Endothelial cell of umbilical vein (primary cell): Measurements from ENCODE around the gene TMEM130. TPM values are rescaled to one million over a fixed set of nuclear protein-coding genes. Genes with fewer than 3 reads are reported as not detected.

Experiments
- BruUV-seq: library from RNA; stranded (reverse); fragments of 400-500 nt; replicated peaks from 2 replicates; lab custom pipeline; 2021; lab: Mats Ljungman, UMichigan
- CTCF ChIA-PET: fragments of 300-600, 350-600 bp; sonication (Branson Sonifier 250); formaldehyde crosslinking; loops from one replicate; lab custom pipeline; 2021; ENCODE audit warnings: antibody characterized with exemption, inconsistent platforms; lab: Charles Lee
- POLR2A ChIA-PET: fragments of 300-600, 350-600 bp; sonication (Branson Sonifier 250); formaldehyde crosslinking; loops from one replicate; lab custom pipeline; 2021; ENCODE audit warnings: antibody characterized with exemption, inconsistent platforms; lab: Charles Lee
- DNase-seq: peaks from one replicate; pipeline ENCODE4 v3.0.0-alpha.2; 2011; ENCODE audit warnings: low read depth, low spot score
- FAIRE-seq: peaks from 2 replicates; lab custom pipeline; 2011; peaks lifted over from hg19 to GRCh38; lab: Jason Lieb, UNC
- H2AFZ ChIP-seq: 2 replicates; pipeline ENCODE4 v1.6.0; 2012; ENCODE audit warnings: low read depth, low read length, control low read depth, inconsistent platforms
- H3K27ac ChIP-seq: 2 replicates; pipeline ENCODE4 v1.5.1; 2011; ENCODE audit warnings: low read depth, mild to moderate bottlenecking, control low read depth, low read length, moderate library complexity; ENCODE audit not compliant: insufficient read depth
- H3K27me3 ChIP-seq, 2 experiments: 2 replicates each; pipeline versions ENCODE4 v1.6.0 to v1.6.1; 2011; ENCODE audit warnings: low read length in 2 of 2, mixed read lengths in 1 of 2; ENCODE audit not compliant: control insufficient read depth in 2 of 2, insufficient read depth in 2 of 2
- H3K36me3 ChIP-seq, 2 experiments: 2 replicates in 1 of 2; 3 replicates in 1 of 2; pipeline ENCODE4 v1.5.1; 2011; ENCODE audit warnings: low read length in 2 of 2, mild to moderate bottlenecking in 1 of 2, moderate library complexity in 1 of 2; ENCODE audit not compliant: control insufficient read depth in 2 of 2, insufficient read depth in 2 of 2; ENCODE audit errors: extremely low read depth in 1 of 2
- H3K4me1 ChIP-seq: 3 replicates; pipeline ENCODE4 v1.5.1; 2011; ENCODE audit warnings: mild to moderate bottlenecking, low read length; ENCODE audit not compliant: control insufficient read depth, insufficient read depth; ENCODE audit errors: extremely low read depth
- H3K4me2 ChIP-seq: 2 replicates; pipeline ENCODE4 v1.6.1; 2011; ENCODE audit warnings: low read length, control low read depth, mixed read lengths; ENCODE audit not compliant: insufficient read depth
- H3K4me3 ChIP-seq, 3 experiments: fragments of 200-600 bp in 1 of 3; sonication (generic), shearing (Covaris generic) in 1 of 3; replicated peaks in 1 of 3; 2 replicates each; pipeline ENCODE4 v1.5.1; 2011 to 2016; ENCODE audit warnings: control low read depth in 3 of 3, low read length in 3 of 3, mild to moderate bottlenecking in 2 of 3, inconsistent platforms in 1 of 3, low read depth in 1 of 3, moderate library complexity in 1 of 3; ENCODE audit not compliant: insufficient read depth in 1 of 3
- H3K79me2 ChIP-seq: 2 replicates; pipeline ENCODE4 v1.6.0; 2012; ENCODE audit warnings: low read length, inconsistent platforms; ENCODE audit not compliant: control insufficient read depth, insufficient read depth
- H3K9ac ChIP-seq: replicated peaks from 2 replicates; pipeline ENCODE3; 2011; ENCODE audit warnings: low read length, control low read depth; ENCODE audit not compliant: insufficient read depth; ENCODE audit errors: extremely low read depth
- H3K9me1 ChIP-seq: replicated peaks from 3 replicates; pipeline ENCODE4 v1.6.0; 2011; ENCODE audit warnings: mild to moderate bottlenecking, low read length; ENCODE audit not compliant: control insufficient read depth, insufficient read depth; ENCODE audit errors: extremely low read depth
- H3K9me3 ChIP-seq: replicated peaks from 2 replicates; pipeline ENCODE4 v1.5.1; 2012; ENCODE audit warnings: low read length, inconsistent platforms; ENCODE audit not compliant: control insufficient read depth, insufficient read depth
- H4K20me1 ChIP-seq: replicated peaks from 2 replicates; pipeline ENCODE3; 2011; ENCODE audit warnings: mild to moderate bottlenecking, low read length; ENCODE audit not compliant: control insufficient read depth, insufficient read depth; ENCODE audit errors: extremely low read depth
- EZH2 ChIP-seq: IDR thresholded peaks from 2 replicates; pipeline ENCODE4 v1.6.1; 2012; ENCODE audit warnings: borderline replicate concordance, low read depth, mild to moderate bottlenecking, moderate library complexity, low read length, inconsistent platforms; ENCODE audit not compliant: severe bottlenecking
- FOS ChIP-seq: IDR thresholded peaks from 2 replicates; pipeline ENCODE4 v1.6.1; 2011; ENCODE audit warnings: mild to moderate bottlenecking, low read length, moderate library complexity, borderline replicate concordance; ENCODE audit not compliant: insufficient read depth
- GATA2 ChIP-seq: IDR thresholded peaks from 2 replicates; pipeline ENCODE4 v1.7.0; 2011; ENCODE audit warnings: low read depth, mild to moderate bottlenecking, moderate library complexity, mixed read lengths, low read length; ENCODE audit not compliant: insufficient read length, insufficient read depth
- JUN ChIP-seq: IDR thresholded peaks from 2 replicates; pipeline ENCODE4 v1.6.1; 2011; ENCODE audit warnings: borderline replicate concordance, low read depth; ENCODE audit not compliant: insufficient read length, insufficient read depth
- MYC ChIP-seq: IDR thresholded peaks from one replicate; pipeline ENCODE4 v1.6.1; 2011; ENCODE audit warnings: mild to moderate bottlenecking, low read depth, low read length
- POLR2A ChIP-seq: IDR thresholded peaks from 2 replicates; pipeline ENCODE4 v1.6.1; 2012; ENCODE audit warnings: low read depth, mild to moderate bottlenecking, control low read depth, low read length
- POLR2AphosphoS5 ChIP-seq: IDR thresholded peaks from 2 replicates; pipeline ENCODE4 v1.6.1; 2012; ENCODE audit warnings: low read depth, mild to moderate bottlenecking, control low read depth, low read length, moderate library complexity; ENCODE audit not compliant: insufficient read depth
- dilution Hi-C: fragments of 300-500 bp; cut with MboI; formaldehyde crosslinking; loops from one replicate; pipeline ENCODE4 v1.15.0; 2019; ENCODE audit warnings: low sequenced_read_pairs; ENCODE audit not compliant: extremely low pct_ligation_motif_present
- intact Hi-C: fragments of 100-400 bp; cut with micrococcal nuclease; formaldehyde crosslinking; loops from one replicate; pipeline ENCODE4 v1.10.0; 2022
- polyA plus RNA-seq, 4 experiments: library from polyadenylated mRNA; depleted of rRNA in 3 of 4; stranded (reverse) in 3 of 4; unstranded in 1 of 4; fragments of >200 nt; gene quantifications; 2 replicates each; pipeline versions ENCODE4 v1.2.1 to v1.2.3, GENCODE V29; 2011 to 2012; ENCODE audit warnings: missing spikeins in 1 of 4
- total RNA-seq: library from RNA; stranded (reverse); gene quantifications from 2 replicates; pipeline ENCODE4 v1.2.3, GENCODE V29; 2021
- TF ChIP-seq, protein P1 (sequence below), 2 donors: IDR thresholded peaks; 1 replicate in 1 of 2; 2 replicates in 1 of 2; pipeline ENCODE4 v1.5.1; 2011; ENCODE audit warnings: low read length in 2 of 2, mild to moderate bottlenecking in 2 of 2, moderate library complexity in 2 of 2, control low read depth in 1 of 2, inconsistent platforms in 1 of 2, low read depth in 1 of 2; ENCODE audit not compliant: insufficient read depth in 1 of 2; ENCODE audit errors: extremely low read depth in 1 of 2
- TF ChIP-seq, protein P2 (sequence below): IDR thresholded peaks from 2 replicates; pipeline ENCODE4 v1.6.1; 2011; ENCODE audit not compliant: insufficient read depth, insufficient read length

Gene TMEM130
- total and polyA plus RNA-seq, 2 donors (not counting 3 experiments of a cell fraction or from before 2014, with no cell fraction given): not detected

DNA sequence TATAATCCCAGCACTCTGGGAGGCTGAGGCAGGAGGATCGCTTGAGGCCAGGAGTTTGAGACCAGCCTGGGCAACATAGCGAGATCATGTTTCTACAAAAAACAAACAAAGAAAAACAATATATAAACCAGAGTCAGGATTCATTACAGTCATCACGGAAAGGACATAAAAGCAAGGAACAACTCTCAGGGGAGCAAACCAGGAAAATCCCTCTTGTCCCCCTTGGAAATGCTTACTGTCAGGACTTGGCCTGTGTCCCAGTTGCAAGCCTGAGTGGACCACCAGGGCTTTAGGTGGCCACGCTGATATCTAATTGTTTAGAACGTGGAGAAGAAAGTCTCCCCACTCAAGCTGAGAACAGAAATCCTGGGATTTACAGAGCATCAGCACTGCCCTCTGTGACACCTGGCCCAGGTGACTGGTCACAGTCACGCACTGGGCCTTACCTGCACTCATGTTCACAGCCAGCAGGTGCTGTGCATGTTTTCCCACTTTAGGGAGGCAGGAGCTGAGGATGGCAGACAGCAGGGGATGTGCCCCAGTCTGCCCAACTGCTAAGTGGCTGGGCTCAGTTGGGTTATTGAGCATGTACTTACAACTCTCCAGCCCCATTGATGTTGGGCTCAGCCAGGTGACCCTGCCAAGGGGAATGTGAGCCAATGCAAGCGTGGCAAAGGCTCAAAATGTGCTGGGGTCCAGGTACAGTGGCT is 60.9 kb downstream of the TMEM130 start:
- Histone ChIP-seq H2AFZ (no peak overlapping the region), H3K4me1 (no peaks in the 10 kb centered on the region), H4K20me1 (no peaks in the 10 kb centered on the region), H3K9ac (no peak overlapping the region), H3K27me3 (no peaks in the 10 kb centered on the region), H3K4me3 (no peak overlapping the region), H3K9me1 (no peaks in the 10 kb centered on the region), H3K9me3 (no peaks in the 10 kb centered on the region), H3K79me2 (no peaks in the 10 kb centered on the region), H3K36me3 (no peaks in the 10 kb centered on the region), H3K4me2 (no peak overlapping the region), H3K27ac (no peak overlapping the region)
- dilution Hi-C loops (no loop called here), intact Hi-C loops (no loop called here)
- ChIA-PET CTCF (no interaction called here), POLR2A (no interaction called here)
- TF ChIP-seq MYC: no peak
- BruUV-seq: no TSS peak
- DNase-seq (no peak), FAIRE-seq (no peak)

DNA sequence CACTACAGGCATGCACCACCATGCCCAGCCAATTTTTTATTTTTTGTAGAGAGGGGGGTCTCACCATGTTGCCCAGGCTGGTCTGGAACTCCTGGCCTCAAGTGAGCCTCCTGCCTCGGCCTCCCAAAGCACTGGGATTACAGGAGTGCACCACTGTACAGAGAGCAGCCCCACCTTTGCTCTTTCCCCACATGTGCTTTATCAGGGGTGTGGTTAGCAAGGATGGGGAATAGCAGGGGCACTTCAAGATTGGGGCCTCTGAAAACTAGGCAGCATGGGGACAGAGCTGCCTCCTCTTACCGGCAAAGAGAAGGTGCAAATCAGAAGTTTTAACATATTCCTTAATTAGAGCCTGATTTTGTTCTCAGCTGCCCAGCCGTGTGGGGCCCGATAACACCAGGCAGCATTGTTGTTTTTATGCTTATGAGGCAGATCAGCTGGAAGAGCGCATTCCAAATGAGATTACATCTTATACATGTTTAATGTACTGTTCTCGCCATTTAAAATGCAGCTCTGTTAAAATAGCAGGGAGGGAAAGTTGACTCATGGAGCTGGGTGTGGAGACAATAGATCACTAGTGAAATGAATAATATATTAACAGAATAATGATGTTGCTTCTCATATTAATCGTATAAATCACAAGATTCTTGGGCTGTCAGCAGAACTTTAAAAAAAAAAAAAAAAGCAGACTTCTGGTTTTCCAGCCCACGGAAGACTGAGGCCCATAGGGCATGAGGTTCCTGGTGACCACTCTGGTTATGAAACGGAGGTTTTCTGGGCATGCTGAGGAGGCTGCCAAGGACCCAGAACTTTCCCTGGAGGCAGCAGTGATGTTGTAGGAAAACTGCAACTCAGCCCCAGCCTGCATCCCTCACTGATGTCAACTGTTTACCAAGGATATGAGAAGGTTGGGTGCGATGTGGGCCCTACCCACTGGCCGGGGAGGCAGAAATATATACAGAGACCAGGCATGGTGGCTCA is 62.5 kb downstream of the TMEM130 start:
- Histone ChIP-seq H3K27ac (no peak overlapping the region), H3K4me1 (no peaks in the 10 kb centered on the region), H3K79me2 (no peaks in the 10 kb centered on the region), H3K4me3 (no peak overlapping the region), H3K9ac (no peak overlapping the region), H3K9me1 (no peaks in the 10 kb centered on the region), H2AFZ (no peak overlapping the region), H3K36me3 (no peaks in the 10 kb centered on the region), H3K9me3 (no peaks in the 10 kb centered on the region), H4K20me1 (no peaks in the 10 kb centered on the region), H3K4me2 (no peak overlapping the region), H3K27me3 (no peaks in the 10 kb centered on the region)
- FAIRE-seq (no peak), DNase-seq (no peak)
- dilution Hi-C loops: no loop called here
- ChIA-PET POLR2A (no interaction called here), CTCF (no interaction called here)
- BruUV-seq: no TSS peak
- no peak for TF ChIP-seq JUN
- TF ChIP-seq GATA2: no peak
- TF ChIP-seq, protein P1, sequence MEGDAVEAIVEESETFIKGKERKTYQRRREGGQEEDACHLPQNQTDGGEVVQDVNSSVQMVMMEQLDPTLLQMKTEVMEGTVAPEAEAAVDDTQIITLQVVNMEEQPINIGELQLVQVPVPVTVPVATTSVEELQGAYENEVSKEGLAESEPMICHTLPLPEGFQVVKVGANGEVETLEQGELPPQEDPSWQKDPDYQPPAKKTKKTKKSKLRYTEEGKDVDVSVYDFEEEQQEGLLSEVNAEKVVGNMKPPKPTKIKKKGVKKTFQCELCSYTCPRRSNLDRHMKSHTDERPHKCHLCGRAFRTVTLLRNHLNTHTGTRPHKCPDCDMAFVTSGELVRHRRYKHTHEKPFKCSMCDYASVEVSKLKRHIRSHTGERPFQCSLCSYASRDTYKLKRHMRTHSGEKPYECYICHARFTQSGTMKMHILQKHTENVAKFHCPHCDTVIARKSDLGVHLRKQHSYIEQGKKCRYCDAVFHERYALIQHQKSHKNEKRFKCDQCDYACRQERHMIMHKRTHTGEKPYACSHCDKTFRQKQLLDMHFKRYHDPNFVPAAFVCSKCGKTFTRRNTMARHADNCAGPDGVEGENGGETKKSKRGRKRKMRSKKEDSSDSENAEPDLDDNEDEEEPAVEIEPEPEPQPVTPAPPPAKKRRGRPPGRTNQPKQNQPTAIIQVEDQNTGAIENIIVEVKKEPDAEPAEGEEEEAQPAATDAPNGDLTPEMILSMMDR (IDR thresholded peaks at IDR 0.05; ENCODE audit: extremely low read depth in 1 of 2, insufficient read depth in 1 of 2, low read depth in 1 of 2, low read length in 2 of 2): no peak
- no peak for TF ChIP-seq EZH2
- TF ChIP-seq, protein P2, sequence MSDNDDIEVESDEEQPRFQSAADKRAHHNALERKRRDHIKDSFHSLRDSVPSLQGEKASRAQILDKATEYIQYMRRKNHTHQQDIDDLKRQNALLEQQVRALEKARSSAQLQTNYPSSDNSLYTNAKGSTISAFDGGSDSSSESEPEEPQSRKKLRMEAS: no peak
- no peak for TF ChIP-seq POLR2AphosphoS5
- no peak for TF ChIP-seq FOS
- no peak for TF ChIP-seq POLR2A
- no peak for TF ChIP-seq MYC
- intact Hi-C loops: no loop called here
